ENCODE data around the gene PLEKHG4B. TPM values are rescaled to one million over a fixed set of nuclear protein-coding genes. Genes with fewer than 3 reads are reported as not detected.

PLEKHG4B gene
- polyA plus RNA-seq, 1 experiment = 1.4 TPM

DNA sequence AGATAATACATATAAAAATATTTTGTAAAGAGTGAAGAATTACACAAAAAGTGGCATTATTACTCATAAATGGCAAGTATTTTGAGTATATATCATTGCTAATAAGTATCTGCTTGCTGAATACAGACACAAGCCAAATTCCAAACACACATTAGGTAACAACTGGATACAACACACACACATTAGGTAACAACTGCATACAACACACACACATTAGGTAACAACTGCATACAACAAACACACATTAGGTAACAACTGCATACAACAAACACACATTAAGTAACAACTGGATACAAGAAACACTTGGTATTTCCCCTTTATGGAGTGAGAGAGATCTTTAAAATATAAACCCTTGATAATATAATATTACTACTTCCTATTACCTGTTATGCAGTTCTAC is 112.5 kb downstream of the PLEKHG4B start:
- H3K27me3 ChIP-seq (ENCODE audit: control insufficient read depth, insufficient read depth, low read length) = no peaks in the 10 kb centered on the region
- H3K36me3 ChIP-seq (ENCODE audit: control insufficient read depth, insufficient read depth, low read length) = peaks cover 6% of the 10 kb centered on the region
- ChIA-PET POLR2A (no interaction called here), CTCF (interaction anchor here (1.2 kb wide), 1 partner anchor 16 kb away, joined by 3 read pairs; no protein-coding TSS in a partner anchor)
- H3K4me3 ChIP-seq (ENCODE audit: low read depth, low read length) = no peak overlapping the region
- no peak for TF ChIP-seq CTCF (IDR thresholded peaks at IDR 0.05; ENCODE audit: insufficient read depth, low read depth, low read length)
- DNase-seq (ENCODE audit: low read depth) = no peak

GRCh38 chr5:204966-205670 is 113.2 kb downstream of the PLEKHG4B start:
- ChIA-PET CTCF (interaction anchor here (0.9 to 1.2 kb wide), 2 partner anchors 13 to 17 kb away, joined by 3 read pairs; no protein-coding TSS in a partner anchor), POLR2A (no interaction called here)
- no peak for DNase-seq (ENCODE audit: low read depth)
- TF ChIP-seq CTCF (IDR thresholded peaks at IDR 0.05; ENCODE audit: insufficient read depth, low read depth, low read length) = no peak
- Histone ChIP-seq H3K27me3 (ENCODE audit: control insufficient read depth, insufficient read depth, low read length) (no peaks in the 10 kb centered on the region), H3K4me3 (ENCODE audit: low read depth, low read length) (no peak overlapping the region), H3K36me3 (ENCODE audit: control insufficient read depth, insufficient read depth, low read length) (peaks cover 6% of the 10 kb centered on the region)

DNA sequence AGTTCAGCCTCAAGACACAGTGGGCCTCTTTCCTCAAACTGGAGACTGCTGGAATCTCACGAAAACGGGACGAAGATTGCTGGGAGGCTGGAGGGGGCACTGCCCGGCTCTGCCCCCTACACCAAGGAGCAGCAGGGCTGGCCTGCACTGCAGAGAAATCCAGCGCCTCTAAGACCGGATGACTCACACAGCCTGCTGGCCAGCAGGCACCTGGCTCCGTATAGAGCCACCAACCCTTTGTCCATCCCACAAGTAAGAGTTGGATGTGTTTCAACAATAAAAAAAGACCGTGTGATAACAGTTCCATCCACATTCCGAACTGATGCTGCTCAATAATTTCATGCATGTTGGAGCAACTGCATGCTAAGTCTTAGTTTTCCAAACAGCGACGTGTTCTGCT is 114.4 kb downstream of the PLEKHG4B start:
- Histone ChIP-seq H3K4me3 (ENCODE audit: low read depth, low read length) (no peak overlapping the region), H3K27me3 (ENCODE audit: control insufficient read depth, insufficient read depth, low read length) (no peaks in the 10 kb centered on the region), H3K36me3 (ENCODE audit: control insufficient read depth, insufficient read depth, low read length) (peaks cover 6% of the 10 kb centered on the region)
- DNase-seq (ENCODE audit: low read depth) = no peak
- ChIA-PET POLR2A (no interaction called here), CTCF (no interaction called here)
- TF ChIP-seq CTCF (IDR thresholded peaks at IDR 0.05; ENCODE audit: insufficient read depth, low read depth, low read length) = no peak

DNA sequence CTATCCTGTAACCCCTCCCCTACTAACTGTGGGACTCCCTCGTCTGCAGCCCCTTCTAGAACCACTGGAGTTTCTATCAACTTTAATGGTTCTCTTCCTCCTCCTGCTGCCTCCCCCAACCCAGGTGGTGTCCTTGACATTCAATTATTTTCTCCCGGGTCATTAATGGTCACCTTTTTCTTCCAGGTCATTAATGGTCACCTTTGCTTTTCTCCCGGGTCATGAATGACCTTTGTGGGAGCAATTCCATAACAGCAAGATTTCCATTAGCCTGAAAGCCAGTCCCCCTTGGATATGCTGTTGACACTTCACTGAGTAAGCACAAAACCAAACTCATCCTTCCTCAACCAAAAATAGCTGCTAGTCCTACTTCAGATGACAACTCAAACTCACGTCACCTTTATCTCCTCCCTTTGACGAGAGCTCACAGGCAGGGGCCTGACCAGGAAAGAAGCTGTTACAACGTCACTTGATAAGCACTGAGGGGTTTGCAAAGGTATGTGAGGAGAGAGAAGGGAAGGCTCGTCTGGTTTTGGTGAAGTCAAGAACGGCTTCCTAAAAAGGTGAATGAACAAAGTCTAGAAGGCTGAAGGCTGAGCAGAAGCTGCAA is 115.1 kb downstream of the PLEKHG4B start:
- Histone ChIP-seq H3K36me3 (ENCODE audit: control insufficient read depth, insufficient read depth, low read length) (peaks cover 6% of the 10 kb centered on the region), H3K27me3 (ENCODE audit: control insufficient read depth, insufficient read depth, low read length) (no peaks in the 10 kb centered on the region), H3K4me3 (ENCODE audit: low read depth, low read length) (no peak overlapping the region)
- ChIA-PET POLR2A (no interaction called here), CTCF (interaction anchor here (0.8 to 2.0 kb wide), 3 partner anchors 12 to 110 kb away, joined by 3 to 7 read pairs (median 4); partner anchors contain the start of genes CCDC127 and SDHA)
- TF ChIP-seq CTCF (IDR thresholded peaks at IDR 0.05; ENCODE audit: insufficient read depth, low read depth, low read length) = no peak
- DNase-seq (ENCODE audit: low read depth) = no peak

- Histone ChIP-seq H3K4me3 (ENCODE audit: low read depth, low read length) (no peak overlapping the region), H3K27me3 (ENCODE audit: control insufficient read depth, insufficient read depth, low read length) (no peaks in the 10 kb centered on the region), H3K36me3 (ENCODE audit: control insufficient read depth, insufficient read depth, low read length) (peaks cover 6% of the 10 kb centered on the region)
- ChIA-PET POLR2A (no interaction called here), CTCF (interaction anchor here (0.7 to 2.0 kb wide), 4 partner anchors 11 to 109 kb away, joined by 3 to 7 read pairs (median 4); partner anchors contain the start of genes CCDC127 and SDHA)
- TF ChIP-seq CTCF (IDR thresholded peaks at IDR 0.05; ENCODE audit: insufficient read depth, low read depth, low read length) = no peak
- no peak for DNase-seq (ENCODE audit: low read depth)
These were observed 115.6 kb downstream of the PLEKHG4B start for GRCh38 chr5:207599-207998.
